Measurements from ENCODE around the gene EPN2. TPM values are rescaled to one million over a fixed set of nuclear protein-coding genes. Genes with fewer than 3 reads are reported as not detected.
A peak's percentile ranks its signal among the peaks of the same experiment; 100 is the strongest.

EPN2 gene
- total and polyA plus RNA-seq, 10 of the 15 experiments (the other 5 are each of a cell fraction or from before 2014, with no cell fraction given), result 0.26 to 8.4 (median 4.7) TPM

GRCh38 chr17:19337712-19338023 is 100.5 kb downstream of the EPN2 start:
- Histone ChIP-seq H3K36me3 (ENCODE audit: control insufficient read depth in 2 of 2, insufficient read depth in 2 of 2, low read length in 1 of 2) (no peaks in the 10 kb centered on the region), H2AFZ (ENCODE audit: control insufficient read depth, low read depth, low read length) (no peak overlapping the region), H3K79me2 (ENCODE audit: control insufficient read depth, insufficient read depth, low read length) (no peaks in the 10 kb centered on the region), H3K27me3 (replicated peaks in 1 of 2; ENCODE audit: control insufficient read depth in 2 of 2, insufficient read depth in 2 of 2, low read length in 1 of 2) (no peaks in the 10 kb centered on the region; a peak in 1 of 4 replicates), H3K27ac (ENCODE audit: control insufficient read depth, insufficient read depth) (no peak overlapping the region), H3K4me2 (ENCODE audit: control insufficient read depth, insufficient read depth) (no peak overlapping the region), H4K20me1 (ENCODE audit: control insufficient read depth, insufficient read depth) (no peaks in the 10 kb centered on the region), H3K9ac (ENCODE audit: control insufficient read depth, insufficient read depth, low read length) (no peak overlapping the region), H3K4me3 (no peak overlapping the region), H3K4me1 (ENCODE audit: control insufficient read depth, insufficient read depth, low read length) (peaks cover 5% of the 10 kb centered on the region), H3K9me3 (replicated peaks; ENCODE audit: control insufficient read depth, insufficient read depth, low read length) (no peaks in the 10 kb centered on the region)
- FAIRE-seq (no peak), DNase-seq (ENCODE audit: low read depth, low spot score) (no peak), ATAC-seq (no peak)
- 3% methylated on average over 2 of the region's 2 CpGs for WGBS (ENCODE audit: insufficient coverage, insufficient replicate concordance, low lambda C conversion rate, missing lambda C conversion rate)
- ChIA-PET RAD21 (ENCODE audit: unreplicated experiment) (no interaction called here), SMC1A (ENCODE audit: uncharacterized antibody, unreplicated experiment) (interaction anchor here (1.1 to 2.0 kb wide), 4 partner anchors 14 to 37 kb away, joined by 3 to 11 read pairs (median 6); no protein-coding TSS in a partner anchor), POLR2A (no interaction called here), CTCF (interaction anchor here (1.0 to 2.8 kb wide), 6 partner anchors 15 to 126 kb away, joined by 3 to 20 read pairs (median 4); no protein-coding TSS in a partner anchor)
- TF ChIP-seq NFXL1 (IDR thresholded peaks at IDR 0.05; ENCODE audit: borderline replicate concordance) (no peak), MTA2 (IDR thresholded peaks at IDR 0.05; ENCODE audit: low read depth) (no peak), SPI1 (IDR thresholded peaks at IDR 0.05; ENCODE audit: borderline replicate concordance, insufficient read depth, low read depth, low read length) (no peak)
- BruUV-seq (replicated peaks), result no TSS peak
- intact Hi-C loops (cut with micrococcal nuclease; ENCODE audit: unreplicated experiment) (no loop called here), in situ Hi-C loops (cut with MboI) (loop anchor here (5.0 kb wide), 1 partner anchor 85 kb away; no protein-coding TSS in a partner anchor)

- Histone ChIP-seq H3K9me3 (replicated peaks; ENCODE audit: control insufficient read depth, insufficient read depth, low read length) (no peaks in the 10 kb centered on the region), H3K9ac (ENCODE audit: control insufficient read depth, insufficient read depth, low read length) (no peak overlapping the region), H3K79me2 (ENCODE audit: control insufficient read depth, insufficient read depth, low read length) (no peaks in the 10 kb centered on the region), H3K4me1 (ENCODE audit: control insufficient read depth, insufficient read depth, low read length) (no peaks in the 10 kb centered on the region; the same call in 1 of the 2 replicates), H3K4me2 (ENCODE audit: control insufficient read depth, insufficient read depth) (no peak overlapping the region), H2AFZ (ENCODE audit: control insufficient read depth, low read depth, low read length) (no peak overlapping the region), H4K20me1 (ENCODE audit: control insufficient read depth, insufficient read depth) (no peaks in the 10 kb centered on the region), H3K27me3 (replicated peaks in 1 of 2; ENCODE audit: control insufficient read depth in 2 of 2, insufficient read depth in 2 of 2, low read length in 1 of 2) (no peaks in the 10 kb centered on the region; a peak in 1 of 4 replicates), H3K27ac (ENCODE audit: control insufficient read depth, insufficient read depth) (no peak overlapping the region), H3K36me3 (ENCODE audit: control insufficient read depth in 2 of 2, insufficient read depth in 2 of 2, low read length in 1 of 2) (no peaks in the 10 kb centered on the region), H3K4me3 (no peak overlapping the region)
- DNase-seq (ENCODE audit: low read depth, low spot score) (no peak), ATAC-seq (peak; percentile 98), FAIRE-seq (peak; percentile 27)
- in situ Hi-C loops (cut with MboI) (loop anchor here (5.0 kb wide), 1 partner anchor 86 kb away; no protein-coding TSS in a partner anchor), intact Hi-C loops (cut with micrococcal nuclease; ENCODE audit: unreplicated experiment) (no loop called here)
- CTCF ChIA-PET, result interaction anchor here (0.9 to 2.8 kb wide), 9 partner anchors 14 to 125 kb away, joined by 3 to 20 read pairs (median 4); partner anchors contain the start of gene B9D1
- no TSS peak for BruUV-seq (replicated peaks)
- RAD21 ChIA-PET (ENCODE audit: unreplicated experiment), result interaction anchor here (0.8 kb wide), 1 partner anchor 32 kb away, joined by 4 read pairs; no protein-coding TSS in a partner anchor
- 38% methylated on average over 7 of the region's 7 CpGs for WGBS (ENCODE audit: insufficient coverage, insufficient replicate concordance, low lambda C conversion rate, missing lambda C conversion rate)
- SMC1A ChIA-PET (ENCODE audit: uncharacterized antibody, unreplicated experiment), result interaction anchor here (0.8 to 2.0 kb wide), 8 partner anchors 15 to 116 kb away, joined by 3 to 11 read pairs (median 4); no protein-coding TSS in a partner anchor
- POLR2A ChIA-PET, result no interaction called here
- no peak for TF ChIP-seq NFYA (IDR thresholded peaks at IDR 0.05; ENCODE audit: borderline replicate concordance, low read depth, low read length)
- TF ChIP-seq HSF1 (IDR thresholded peaks at IDR 0.05; ENCODE audit: low read depth, low read length), result no peak
- peak; percentile 62 for TF ChIP-seq RAD21 (IDR thresholded peaks at IDR 0.05; ENCODE audit: insufficient read depth, low read depth, low read length)
- peak; percentile 74 for TF ChIP-seq SMC3 (IDR thresholded peaks at IDR 0.05; ENCODE audit: borderline replicate concordance, low read length)
- no peak for TF ChIP-seq RCOR1 (conservative IDR thresholded peaks at IDR 0.05; ENCODE audit: low read depth, low read length)
- no peak for TF ChIP-seq SRF (IDR thresholded peaks at IDR 0.05; ENCODE audit: low read depth in 2 of 2, low read length in 2 of 2)
- TF ChIP-seq TCF12 (IDR thresholded peaks at IDR 0.05; ENCODE audit: low read depth, low read length), result no peak
- peak; percentile 77 for TF ChIP-seq YY1 (IDR thresholded peaks at IDR 0.05; ENCODE audit: low read depth, low read length)
- no peak for TF ChIP-seq CBX3 (IDR thresholded peaks at IDR 0.05; ENCODE audit: borderline replicate concordance, low read depth)
- TF ChIP-seq ASH2L (IDR thresholded peaks at IDR 0.05; ENCODE audit: borderline replicate concordance, low read depth), result no peak
- no peak for TF ChIP-seq CBX5 (IDR thresholded peaks at IDR 0.05; ENCODE audit: low read depth)
- TF ChIP-seq RUNX3 (IDR thresholded peaks at IDR 0.05; ENCODE audit: low read length), result peak; percentile 79
- TF ChIP-seq DPF2 (IDR thresholded peaks at IDR 0.05), result no peak
These were observed 101.1 kb downstream of the EPN2 start for GRCh38 chr17:19338031-19338990.

Measured in GM12878 (cell line).